CD4-positive, alpha-beta T cell treated with Interleukin-2 at 100 ng/mL for 4 hours (primary cell): ENCODE data around the gene IFNL2.
"Not testable (repeated sequence)": the region's sequence is repeated elsewhere in the genome, so short reads cannot be mapped to it uniquely, and the experiment has no call there.

ENCODE experiments used
- DNase-seq: peaks from one replicate; pipeline ENCODE4 v3.0.0-alpha.2; 2020; ENCODE audit warnings: low spot score

The IFNL2 gene

DNA sequence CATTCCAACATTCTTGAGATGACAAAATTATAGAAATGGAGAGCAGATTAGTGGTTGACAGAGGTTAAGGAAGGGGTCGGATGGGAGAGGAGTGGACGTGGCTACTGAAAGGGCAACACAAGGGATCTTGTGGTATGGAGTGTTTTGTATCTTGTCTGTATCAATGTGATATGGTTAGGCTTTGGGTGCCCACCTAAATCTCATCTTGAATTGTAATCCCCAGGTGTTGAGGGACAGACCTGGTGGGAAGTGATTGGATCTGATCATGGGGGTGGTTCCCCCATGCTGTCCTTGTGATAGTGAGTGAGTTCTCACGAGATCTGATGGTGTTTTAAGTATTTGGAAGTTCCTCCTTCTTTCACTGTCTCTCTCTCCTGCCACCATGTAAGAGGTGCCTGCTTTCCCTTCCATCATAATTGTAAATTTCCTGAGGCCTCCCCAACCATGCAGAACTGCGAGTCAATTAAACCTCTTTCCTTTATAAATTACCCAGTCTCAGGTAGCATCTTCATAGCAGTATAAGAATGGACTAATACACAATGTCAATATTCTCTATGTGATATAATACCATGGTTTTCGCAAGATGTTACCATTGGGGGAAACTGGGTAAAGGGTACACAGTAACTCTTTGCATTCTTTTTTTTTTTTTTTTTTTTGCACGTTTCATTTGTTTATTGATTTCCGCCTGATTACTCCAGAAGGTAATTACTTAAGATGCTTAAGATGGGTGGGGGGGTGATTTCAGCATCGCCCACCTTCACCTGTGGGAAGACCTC lies 14.6 kb upstream of the IFNL2 start:
- no peak for DNase-seq

DNA sequence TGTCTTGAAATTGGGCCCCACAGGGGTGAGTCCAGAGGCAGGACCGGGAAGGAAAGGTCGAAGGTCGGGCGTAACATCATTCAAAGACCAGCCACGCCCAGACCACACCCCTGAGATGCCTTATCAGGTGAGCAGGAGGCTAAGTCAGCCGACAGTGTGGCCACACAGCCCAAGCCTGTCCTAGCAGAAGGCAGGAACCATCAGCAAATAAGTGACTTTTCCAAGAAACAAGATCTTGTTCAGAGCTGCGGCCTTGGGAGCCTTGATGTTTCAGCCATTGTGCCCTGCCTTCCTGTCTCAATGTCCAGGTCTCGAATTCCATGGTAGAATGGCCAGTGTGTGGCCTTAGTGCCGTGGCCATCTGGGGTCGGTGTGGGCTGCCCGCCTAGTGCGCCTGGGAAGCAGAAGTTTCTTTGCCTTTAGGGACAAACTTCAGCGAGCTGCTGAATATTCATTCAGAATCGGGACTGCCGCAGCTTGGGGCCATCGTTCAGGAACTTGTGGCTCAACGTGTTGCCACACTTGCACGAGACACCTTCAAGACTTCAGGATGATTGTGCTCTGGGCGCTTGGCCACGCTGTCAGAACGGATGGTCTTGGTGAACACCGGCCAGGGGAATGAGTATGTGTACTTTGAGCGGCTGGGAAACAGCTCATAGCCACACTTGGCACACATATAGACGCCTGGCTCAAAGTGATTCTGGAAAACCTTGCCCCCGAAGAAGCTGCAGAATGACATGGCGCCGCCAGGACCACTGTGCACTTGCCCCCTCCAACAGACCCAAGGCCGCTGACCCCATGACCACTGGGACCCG lies 13.5 kb upstream of the IFNL2 start:
- DNase-seq = no peak

DNA sequence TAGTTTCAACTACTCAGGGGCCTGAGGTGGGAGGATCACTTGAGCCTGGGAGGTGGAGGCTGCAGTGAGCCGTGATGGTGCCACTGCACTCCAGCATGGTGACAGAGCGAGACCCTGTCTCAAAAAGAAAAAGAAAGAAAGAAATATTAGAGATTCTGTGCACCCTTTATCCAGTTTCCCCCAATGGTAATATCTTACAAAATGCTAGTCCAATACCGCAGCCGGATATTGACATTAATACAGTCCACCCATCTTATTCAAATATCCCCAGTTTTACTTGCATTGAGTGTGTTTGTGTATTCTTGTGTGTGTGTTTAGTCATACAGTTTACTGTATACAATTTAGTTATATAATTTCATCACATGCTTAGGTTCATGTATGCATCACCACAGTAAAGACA lies 11.0 kb upstream of the IFNL2 start:
- no peak for DNase-seq

DNA sequence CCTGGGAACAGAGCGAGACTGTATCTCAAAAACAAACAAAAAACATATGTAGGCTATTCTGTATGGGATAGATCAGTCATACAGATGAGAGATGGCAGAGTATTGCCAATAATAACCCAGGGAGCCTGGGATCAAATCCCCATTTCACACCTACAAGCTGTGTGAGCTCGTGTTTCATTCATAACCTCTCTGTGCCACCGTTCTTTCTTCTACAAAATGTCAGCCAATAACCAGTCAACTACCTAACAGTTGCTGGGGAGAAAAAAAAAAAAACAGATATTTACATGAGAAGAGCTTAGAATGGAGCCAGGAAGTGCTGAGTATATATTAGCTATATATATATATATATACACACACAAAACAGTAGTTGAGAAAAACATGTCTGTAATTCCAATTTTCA lies 6.5 kb upstream of the IFNL2 start:
- no peak for DNase-seq

DNA sequence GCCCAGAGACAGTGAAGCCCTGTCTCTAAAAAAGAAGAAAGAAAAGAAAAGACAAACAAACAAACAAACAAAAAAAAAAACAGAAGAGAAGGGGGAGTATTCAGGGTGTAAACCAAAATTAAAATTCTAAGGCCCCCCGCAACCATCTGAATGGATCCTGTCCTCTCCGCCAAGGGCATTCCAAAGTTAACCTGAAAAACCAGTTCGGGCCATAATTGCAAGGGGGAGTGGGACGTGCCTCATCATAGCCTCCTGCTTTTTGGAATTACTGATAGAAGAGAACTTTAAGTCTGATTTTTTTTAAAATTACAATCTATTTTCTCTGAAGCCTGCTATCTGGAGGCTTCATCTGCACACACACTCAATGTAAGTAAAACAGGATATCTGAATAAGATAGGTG lies 5.7 kb upstream of the IFNL2 start:
- DNase-seq = no peak

DNA sequence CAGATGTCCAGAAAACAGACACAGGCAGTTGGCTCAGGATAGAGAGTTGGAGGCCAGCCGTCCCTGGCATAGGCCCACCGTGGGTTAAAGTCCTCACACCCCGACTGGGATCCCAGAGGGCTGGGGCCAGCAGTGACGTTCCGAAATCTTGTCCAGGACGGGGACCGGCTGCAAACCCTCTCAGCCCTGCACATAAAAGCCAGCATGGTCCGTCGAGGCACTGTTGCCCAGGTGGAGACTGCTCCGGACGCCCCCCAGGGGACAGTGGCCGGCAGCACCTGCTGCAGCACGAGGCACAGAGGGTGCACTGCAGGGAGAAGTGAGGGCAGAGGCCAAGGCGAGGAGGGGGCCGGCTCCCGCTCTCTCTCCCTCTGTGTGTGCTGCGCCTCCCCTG lies 4.3 kb upstream of the IFNL2 start:
- DNase-seq = no peak

DNA sequence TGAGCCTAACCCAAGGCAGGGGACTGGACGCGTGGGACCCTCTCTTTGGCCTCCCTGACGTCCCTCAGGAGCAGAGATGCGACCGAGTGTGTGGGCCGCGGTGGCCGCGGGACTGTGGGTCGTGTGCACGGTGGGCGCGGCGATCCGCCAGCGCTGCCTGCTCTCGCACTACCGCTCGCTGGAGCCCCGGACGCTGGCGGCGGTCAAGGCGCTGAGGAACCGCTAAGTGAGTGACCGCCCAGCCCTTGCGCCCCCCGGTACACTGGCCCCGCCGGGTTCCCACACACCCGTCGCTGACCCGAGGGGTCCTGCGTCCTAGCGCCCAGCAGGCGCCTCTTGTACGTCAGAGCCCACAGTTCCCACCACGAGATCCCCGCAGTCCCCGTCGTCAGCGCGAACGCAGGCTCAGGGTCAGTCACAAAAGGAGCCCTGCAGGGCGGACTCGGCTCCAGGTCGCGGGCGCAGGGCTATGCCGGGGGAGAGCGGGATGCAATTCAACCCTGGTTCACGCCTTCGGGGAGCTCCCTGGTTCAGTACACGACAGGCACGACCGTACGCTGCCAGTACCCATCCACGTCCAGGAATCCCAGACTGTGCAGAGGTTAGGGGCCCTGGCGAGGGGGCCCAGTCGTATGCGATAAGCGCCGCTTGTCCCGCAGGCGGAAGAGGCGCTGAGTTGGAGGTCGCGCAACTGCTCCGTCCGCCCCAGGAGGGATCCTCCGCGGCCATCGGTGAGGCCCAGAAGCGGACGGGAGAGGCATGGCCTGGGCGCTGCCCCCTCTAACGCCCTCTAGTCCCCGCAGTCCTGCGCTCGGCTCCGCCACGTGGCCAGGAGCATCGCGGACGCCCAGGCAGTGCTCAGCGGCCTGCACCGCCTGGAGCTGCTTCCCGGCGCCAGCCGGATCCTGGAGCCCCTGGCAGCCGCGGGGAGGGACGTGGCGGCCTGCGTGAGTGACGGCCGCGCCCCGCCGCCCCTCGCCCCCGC lies 3.6 kb upstream of the IFNL2 start:
- DNase-seq = no peak

DNA sequence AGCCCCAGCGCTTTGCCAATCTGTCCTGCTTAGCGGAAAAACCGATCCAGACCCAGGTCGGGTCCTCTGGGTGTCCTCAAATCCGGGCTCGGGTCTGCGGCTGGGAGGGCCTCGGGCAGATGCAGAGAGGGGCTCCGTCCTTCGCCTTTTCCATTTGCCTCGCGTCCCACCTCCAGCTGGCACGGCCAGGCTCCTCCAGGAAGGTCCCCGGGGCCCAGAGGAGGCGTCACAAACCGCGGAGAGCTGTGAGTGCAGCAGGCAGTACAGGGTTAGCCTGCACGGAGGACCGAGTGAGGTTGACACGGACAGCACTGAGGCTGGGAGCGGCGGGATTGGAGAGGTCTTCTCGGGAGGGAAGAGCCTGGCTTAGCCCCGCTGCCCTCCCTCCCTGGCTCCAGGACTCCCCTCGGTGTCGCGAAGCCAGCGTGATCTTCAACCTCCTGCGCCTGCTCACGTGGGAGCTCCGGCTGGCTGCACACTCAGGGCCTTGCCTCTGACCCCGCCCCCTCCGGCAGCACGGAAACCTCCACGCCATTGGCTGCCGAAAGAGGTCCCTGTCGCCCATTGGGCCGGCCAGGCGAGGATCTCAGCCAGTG lies 2.8 kb upstream of the IFNL2 start:
- no peak for DNase-seq

DNA sequence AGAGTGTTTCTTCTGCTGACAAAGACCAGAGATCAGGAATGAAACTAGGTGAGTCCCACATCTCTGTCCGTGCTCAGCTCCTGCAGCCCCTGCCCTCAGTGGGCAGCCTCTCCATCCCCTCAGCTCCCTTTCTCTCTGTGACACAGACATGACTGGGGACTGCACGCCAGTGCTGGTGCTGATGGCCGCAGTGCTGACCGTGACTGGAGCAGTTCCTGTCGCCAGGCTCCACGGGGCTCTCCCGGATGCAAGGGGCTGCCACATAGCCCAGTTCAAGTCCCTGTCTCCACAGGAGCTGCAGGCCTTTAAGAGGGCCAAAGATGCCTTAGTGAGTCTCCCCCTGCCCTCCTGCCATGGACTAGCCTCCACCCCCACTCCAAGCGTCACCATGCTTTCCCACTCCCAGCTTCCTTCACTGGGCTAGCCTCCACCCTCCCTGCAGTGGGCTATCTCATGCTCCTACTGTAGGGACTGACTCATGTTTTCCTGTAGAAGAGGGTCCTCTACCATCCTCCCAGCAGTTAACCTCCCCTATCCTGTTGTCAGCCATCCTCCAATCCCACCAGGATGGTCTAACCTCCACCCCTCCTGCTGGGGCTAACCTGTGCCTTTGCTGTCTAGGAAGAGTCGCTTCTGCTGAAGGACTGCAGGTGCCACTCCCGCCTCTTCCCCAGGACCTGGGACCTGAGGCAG lies 481 bp downstream of the IFNL2 start:
- DNase-seq = not testable (repeated sequence)

DNA sequence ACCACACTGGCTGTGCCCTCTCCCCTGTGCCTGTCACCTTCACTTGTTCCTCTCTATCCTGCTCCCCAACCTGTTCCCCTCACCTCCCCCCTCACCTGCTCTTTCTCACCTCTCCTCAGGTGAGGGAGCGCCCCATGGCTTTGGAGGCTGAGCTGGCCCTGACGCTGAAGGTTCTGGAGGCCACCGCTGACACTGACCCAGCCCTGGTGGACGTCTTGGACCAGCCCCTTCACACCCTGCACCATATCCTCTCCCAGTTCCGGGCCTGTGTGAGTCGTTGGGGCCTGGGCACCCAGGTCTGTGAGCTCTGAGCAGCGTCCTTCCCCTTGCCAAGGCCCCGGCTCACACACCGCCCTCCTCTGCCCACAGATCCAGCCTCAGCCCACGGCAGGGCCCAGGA lies 1.2 kb downstream of the IFNL2 start:
- DNase-seq = not testable (repeated sequence)

DNA sequence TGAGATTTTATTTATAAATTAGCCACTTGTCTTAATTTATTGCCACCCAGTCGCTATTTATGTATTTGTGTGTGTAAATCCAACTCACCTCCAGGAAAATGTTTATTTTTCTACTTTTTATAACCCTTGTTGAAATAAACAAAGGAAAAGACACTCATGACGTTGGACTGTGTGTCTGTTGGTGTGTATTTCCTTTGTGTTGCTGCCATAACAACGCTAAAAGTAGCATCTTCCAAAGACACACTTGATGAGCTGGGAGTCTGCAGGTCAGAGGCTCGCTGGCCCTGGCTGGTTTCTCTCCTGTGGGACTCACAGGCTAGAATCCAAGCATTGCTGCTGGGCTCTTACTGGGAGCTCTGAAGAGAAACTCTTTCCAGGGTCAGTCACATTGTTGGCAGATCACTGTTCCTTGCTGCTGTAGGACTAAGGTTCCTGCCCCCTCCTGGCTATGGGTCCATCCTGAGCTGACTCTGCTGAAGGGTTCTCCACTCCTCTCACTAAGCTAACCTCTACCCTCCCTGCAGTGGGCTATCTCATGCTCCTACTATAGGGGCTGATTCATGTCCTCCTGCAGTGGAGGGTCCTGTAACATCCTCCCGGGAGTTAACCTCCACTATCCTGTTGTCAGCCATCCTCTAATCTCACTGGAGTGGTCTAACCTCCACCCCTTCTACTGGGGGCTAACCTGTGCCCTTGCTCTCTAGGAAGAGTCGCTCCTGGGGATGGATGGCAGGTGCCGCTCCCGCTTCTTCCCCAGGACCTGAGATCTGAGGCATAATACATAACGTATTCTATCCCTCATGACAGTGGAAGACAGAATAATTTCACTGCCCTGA lies 2.1 kb downstream of the IFNL2 start:
- no peak for DNase-seq

DNA sequence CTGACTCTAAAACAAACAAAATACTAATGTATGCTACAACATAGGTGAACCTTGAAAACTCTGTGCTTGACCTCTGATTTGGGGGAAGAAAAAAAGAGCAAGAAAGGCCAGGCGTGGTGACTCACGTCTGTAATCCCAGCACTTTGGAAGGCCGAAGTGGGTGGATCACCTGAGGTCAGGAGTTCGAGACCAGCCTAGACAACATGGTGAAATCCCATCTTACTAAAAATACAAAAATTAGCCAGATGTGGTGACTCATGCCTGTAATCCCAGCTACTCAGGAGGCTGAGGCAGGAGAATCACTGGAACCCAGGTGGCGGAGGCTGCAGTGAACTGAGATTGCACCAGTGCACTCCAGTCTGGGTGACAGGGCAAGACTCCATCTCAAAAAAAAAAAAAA lies 5.7 kb downstream of the IFNL2 start:
- not testable (repeated sequence) for DNase-seq

DNA sequence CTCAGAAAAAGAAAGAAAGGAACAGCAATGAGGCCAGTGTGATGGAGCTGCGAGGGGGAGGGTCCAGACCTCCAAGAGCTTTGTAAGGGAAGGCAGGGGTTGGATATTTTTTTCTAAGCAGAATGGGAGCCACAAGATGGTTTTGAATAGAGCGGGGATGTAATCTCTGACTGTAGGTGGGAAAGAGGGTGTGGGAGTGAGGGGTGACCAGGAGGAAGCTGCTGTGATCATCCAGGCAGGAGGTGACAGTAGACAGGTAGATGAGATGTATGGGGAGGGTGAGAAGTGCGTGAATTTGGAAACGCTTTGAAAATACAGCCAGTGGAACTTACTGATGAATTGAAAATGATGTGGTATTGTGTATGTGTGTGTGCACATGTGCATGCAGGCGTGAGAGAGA lies 7.4 kb downstream of the IFNL2 start:
- DNase-seq = no peak

DNA sequence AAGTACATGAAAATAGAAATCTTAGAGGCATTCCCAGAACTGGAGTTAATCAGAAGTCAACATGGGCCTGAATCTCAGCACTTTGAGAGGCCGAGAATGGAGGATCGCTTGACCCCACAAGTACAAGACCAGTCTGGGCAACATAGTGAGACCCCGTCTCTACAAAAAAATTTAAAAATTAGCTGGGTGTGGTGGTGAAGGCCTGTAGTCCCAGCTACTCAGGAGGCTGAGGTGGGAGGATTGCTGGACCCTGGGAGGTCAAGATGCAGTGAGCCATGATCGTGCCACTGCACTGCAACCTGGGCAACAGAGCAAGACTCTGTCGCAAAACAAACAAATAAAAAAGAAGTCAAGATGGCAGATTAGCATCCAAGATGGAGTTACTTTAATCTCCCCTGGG lies 8.5 kb downstream of the IFNL2 start:
- no peak for DNase-seq

DNA sequence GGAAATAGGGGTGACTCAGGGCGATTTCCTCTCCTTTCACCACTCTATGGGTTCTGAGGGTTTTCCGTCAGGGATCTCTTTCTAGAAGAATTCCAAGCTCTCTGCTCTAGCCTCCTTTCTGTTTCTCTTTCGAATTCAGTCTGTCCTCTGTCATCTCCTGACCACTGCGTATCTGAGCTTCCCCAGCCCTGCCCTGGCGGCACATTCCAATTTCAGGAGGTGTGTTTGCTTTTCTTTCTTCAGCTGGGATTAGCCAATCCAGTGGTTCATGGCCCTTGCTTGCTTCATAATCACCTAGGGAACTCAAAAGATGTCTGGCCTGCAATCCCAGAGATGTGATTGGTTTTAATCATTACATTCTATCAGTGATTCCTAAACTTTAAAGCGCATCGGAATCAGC lies 9.4 kb downstream of the IFNL2 start:
- DNase-seq = no peak

DNA sequence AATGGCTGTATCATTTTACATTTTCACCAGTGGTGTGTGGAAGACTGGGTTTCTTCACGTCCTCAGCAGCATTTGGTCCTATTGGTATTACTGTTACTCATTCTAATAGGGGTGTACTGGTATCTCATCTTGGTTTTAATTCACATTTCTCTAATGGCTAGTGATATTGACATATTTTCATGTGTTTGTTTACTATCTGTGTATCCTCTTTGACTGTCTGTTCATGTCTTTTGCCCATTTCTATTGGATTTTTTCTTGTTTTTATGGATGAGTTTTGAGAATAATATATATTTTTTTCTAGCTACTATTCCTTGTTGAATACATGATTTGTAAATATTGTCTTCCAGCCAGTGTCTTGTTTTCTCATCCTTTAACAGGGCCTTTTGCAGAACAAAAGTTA lies 13.8 kb downstream of the IFNL2 start:
- DNase-seq = no peak

DNA sequence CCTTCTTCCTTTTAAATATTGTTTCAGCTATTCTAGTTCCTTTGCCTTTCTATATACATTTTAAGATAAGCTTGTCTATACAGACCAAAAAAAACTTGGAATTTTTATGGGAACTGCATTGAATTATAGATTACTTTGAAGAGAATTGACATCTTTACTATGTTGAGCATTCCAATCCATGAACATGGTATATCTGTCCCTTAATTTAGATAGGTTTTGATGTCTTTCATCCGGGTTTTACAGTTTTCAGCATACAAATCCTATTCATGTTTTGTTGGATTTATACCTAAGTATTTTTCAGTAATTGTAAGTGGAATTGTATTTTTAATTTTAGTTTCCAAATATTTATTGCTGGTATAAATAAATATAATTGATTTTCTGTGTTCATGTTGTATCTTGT lies 15.8 kb downstream of the IFNL2 start:
- DNase-seq = no peak

DNA sequence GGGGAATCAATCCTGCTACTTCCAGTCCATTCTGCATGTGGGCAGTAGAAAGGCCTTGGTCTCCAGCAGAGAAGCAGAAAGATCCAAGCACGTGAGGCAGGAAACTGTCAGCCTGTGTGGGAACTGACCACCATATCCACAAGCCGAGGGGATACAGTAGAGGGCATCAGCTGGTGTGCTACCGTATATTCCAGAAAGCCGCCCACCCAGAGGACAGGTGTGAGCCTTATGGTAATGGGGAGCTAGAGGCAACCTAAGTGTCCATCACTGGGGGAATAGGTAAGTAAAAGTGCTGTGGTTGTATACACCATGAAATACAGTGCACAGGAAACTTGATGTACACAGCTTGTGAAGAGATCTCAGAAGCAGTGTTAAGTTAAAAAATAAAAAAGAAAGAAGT lies 25.2 kb downstream of the IFNL2 start:
- no peak for DNase-seq

DNA sequence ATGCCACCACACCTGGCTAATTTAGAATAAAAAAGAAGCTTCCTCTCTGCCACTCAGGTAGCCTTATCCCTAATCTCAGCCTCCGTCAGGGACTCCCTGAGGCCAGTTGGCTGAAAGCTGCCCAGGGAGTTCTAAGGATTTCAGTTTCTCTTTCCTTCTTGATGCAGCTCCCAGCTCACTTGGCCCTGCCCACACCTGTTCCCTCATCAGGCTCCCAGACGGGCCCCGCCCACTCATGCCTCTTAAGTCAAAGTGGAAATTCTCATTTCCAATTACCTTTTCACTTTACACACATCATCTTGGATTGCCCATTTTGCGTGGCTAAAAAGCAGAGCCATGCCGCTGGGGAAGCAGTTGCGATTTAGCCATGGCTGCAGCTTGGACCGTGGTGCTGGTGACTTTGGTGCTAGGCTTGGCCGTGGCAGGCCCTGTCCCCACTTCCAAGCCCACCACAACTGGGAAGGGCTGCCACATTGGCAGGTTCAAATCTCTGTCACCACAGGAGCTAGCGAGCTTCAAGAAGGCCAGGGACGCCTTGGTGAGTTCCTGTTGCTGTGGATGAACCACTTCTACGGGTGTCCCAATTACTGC lies 28.0 kb downstream of the IFNL2 start, which contains the start of gene IFNL1:
IFNL1 (plus strand) TSS at position 353 of the 591 bp plus-strand sequence; CDS start at position 368, 15 bp downstream.
- DNase-seq = no peak

DNA sequence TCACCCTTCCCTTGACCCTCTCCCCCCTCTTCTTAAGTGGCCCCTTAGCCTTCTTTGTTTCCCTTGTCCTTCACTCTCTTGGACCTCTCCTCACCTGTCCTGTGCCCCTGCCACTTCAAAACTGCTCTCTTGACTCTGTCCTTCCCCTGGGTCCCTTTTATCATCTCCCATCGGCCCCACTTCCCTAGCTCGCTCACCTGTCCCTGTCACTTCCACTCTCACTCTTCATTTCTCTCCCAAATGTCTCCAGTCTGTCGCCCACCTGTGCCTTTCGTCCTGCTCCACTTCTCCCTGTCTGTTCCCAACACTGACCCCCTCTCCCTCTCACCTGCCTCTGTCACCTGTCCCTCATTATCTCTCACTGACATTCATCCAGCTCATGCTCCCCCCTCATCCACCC lies 28.7 kb downstream of the IFNL2 start:
- no peak for DNase-seq
